HT-29 (cell line): ENCODE data around the gene JUNB. TPM values are rescaled to one million over a fixed set of nuclear protein-coding genes. Genes with fewer than 3 reads are reported as not detected.

Source experiments
- DNase-seq: peaks from one replicate; pipeline ENCODE4 v3.0.0-alpha.2; 2015; ENCODE audit warnings: low spot score
- total RNA-seq: library from RNA; depleted of rRNA; stranded (reverse); fragments of >200 nt; shearing (Covaris generic); gene quantifications from 2 replicates; pipeline ENCODE4 v1.2.3, GENCODE V29; 2014; rRNA removed

JUNB gene
- total RNA-seq, result 568 and 620 TPM in 2 replicates

- DNase-seq, result peak; percentile 92
Measured at GRCh38 chr19:12791345-12792050, at the start of gene JUNB. TSS of gene JUNB (plus strand) at chr19:12791486. CDS start at chr19:12791772, 286 bp downstream.

GRCh38 chr19:12745166-12745897 is 46.0 kb upstream of the JUNB start:
- no peak for DNase-seq

- DNase-seq, result no peak
Measured at GRCh38 chr19:12748489-12748888, 42.8 kb upstream of the JUNB start.

- no peak for DNase-seq
Measured at GRCh38 chr19:12749938-12750521, 41.3 kb upstream of the JUNB start.

GRCh38 chr19:12750851-12751250 is 40.4 kb upstream of the JUNB start:
- DNase-seq, result no peak

GRCh38 chr19:12751635-12752034 is 39.7 kb upstream of the JUNB start, which contains the start of gene BEST2:
TSS of gene BEST2 (plus strand) at chr19:12751791. CDS start at chr19:12752593, 802 bp downstream.
- DNase-seq, result no peak

- no peak for DNase-seq
Measured at GRCh38 chr19:12752056-12752781, 39.1 kb upstream of the JUNB start.

GRCh38 chr19:12754465-12755196 is 36.7 kb upstream of the JUNB start:
- DNase-seq, result no peak

GRCh38 chr19:12756150-12756883 is 35.0 kb upstream of the JUNB start:
- no peak for DNase-seq

- DNase-seq, result peak; percentile 67
Measured at GRCh38 chr19:12757544-12758274, 33.6 kb upstream of the JUNB start.

- DNase-seq, result no peak
Measured at GRCh38 chr19:12759686-12760085, 31.6 kb upstream of the JUNB start.

GRCh38 chr19:12763100-12763499 is 28.2 kb upstream of the JUNB start:
- DNase-seq, result no peak

GRCh38 chr19:12764698-12765097 is 26.6 kb upstream of the JUNB start:
- DNase-seq, result no peak

GRCh38 chr19:12766051-12766521 is 25.2 kb upstream of the JUNB start:
- DNase-seq, result peak; percentile 78

GRCh38 chr19:12767150-12767549 is 24.1 kb upstream of the JUNB start:
- no peak for DNase-seq

- no peak for DNase-seq
Measured at GRCh38 chr19:12767666-12768065, 23.6 kb upstream of the JUNB start.

- no peak for DNase-seq
Measured at GRCh38 chr19:12769689-12770088, 21.6 kb upstream of the JUNB start.

- no peak for DNase-seq
Measured at GRCh38 chr19:12770922-12771321, 20.4 kb upstream of the JUNB start.

- DNase-seq, result no peak
Measured at GRCh38 chr19:12772323-12772722, 19.0 kb upstream of the JUNB start.

- DNase-seq, result no peak
Measured at GRCh38 chr19:12773571-12773970, 17.7 kb upstream of the JUNB start.
